Endothelial cell of umbilical vein (primary cell): ENCODE measurements around the gene TSGA10IP. TPM values are rescaled to one million over a fixed set of nuclear protein-coding genes. Genes with fewer than 3 reads are reported as not detected.

Source experiments
- BruUV-seq: library from RNA; stranded (reverse); fragments of 400-500 nt; replicated peaks from 2 replicates; lab custom pipeline; 2021; lab: Mats Ljungman, UMichigan
- CTCF ChIA-PET: fragments of 300-600, 350-600 bp; sonication (Branson Sonifier 250); formaldehyde crosslinking; loops from one replicate; lab custom pipeline; 2021; ENCODE audit warnings: antibody characterized with exemption, inconsistent platforms; lab: Charles Lee
- POLR2A ChIA-PET: fragments of 300-600, 350-600 bp; sonication (Branson Sonifier 250); formaldehyde crosslinking; loops from one replicate; lab custom pipeline; 2021; ENCODE audit warnings: antibody characterized with exemption, inconsistent platforms; lab: Charles Lee
- DNase-seq: peaks from one replicate; pipeline ENCODE4 v3.0.0-alpha.2; 2011; ENCODE audit warnings: low read depth, low spot score
- FAIRE-seq: peaks from 2 replicates; lab custom pipeline; 2011; peaks lifted over from hg19 to GRCh38; lab: Jason Lieb, UNC
- H2AFZ ChIP-seq: 2 replicates; pipeline ENCODE4 v1.6.0; 2012; ENCODE audit warnings: low read depth, low read length, control low read depth, inconsistent platforms
- H3K27ac ChIP-seq: 2 replicates; pipeline ENCODE4 v1.5.1; 2011; ENCODE audit warnings: low read depth, mild to moderate bottlenecking, control low read depth, low read length, moderate library complexity; ENCODE audit not compliant: insufficient read depth
- H3K27me3 ChIP-seq, 2 experiments: 2 replicates each; pipeline versions ENCODE4 v1.6.0 to v1.6.1; 2011; ENCODE audit warnings: low read length in 2 of 2, mixed read lengths in 1 of 2; ENCODE audit not compliant: control insufficient read depth in 2 of 2, insufficient read depth in 2 of 2
- H3K36me3 ChIP-seq, 2 experiments: 2 replicates in 1 of 2; 3 replicates in 1 of 2; pipeline ENCODE4 v1.5.1; 2011; ENCODE audit warnings: low read length in 2 of 2, mild to moderate bottlenecking in 1 of 2, moderate library complexity in 1 of 2; ENCODE audit not compliant: control insufficient read depth in 2 of 2, insufficient read depth in 2 of 2; ENCODE audit errors: extremely low read depth in 1 of 2
- H3K4me1 ChIP-seq: 3 replicates; pipeline ENCODE4 v1.5.1; 2011; ENCODE audit warnings: mild to moderate bottlenecking, low read length; ENCODE audit not compliant: control insufficient read depth, insufficient read depth; ENCODE audit errors: extremely low read depth
- H3K4me2 ChIP-seq: 2 replicates; pipeline ENCODE4 v1.6.1; 2011; ENCODE audit warnings: low read length, control low read depth, mixed read lengths; ENCODE audit not compliant: insufficient read depth
- H3K4me3 ChIP-seq, 3 experiments: fragments of 200-600 bp in 1 of 3; sonication (generic), shearing (Covaris generic) in 1 of 3; replicated peaks in 1 of 3; 2 replicates each; pipeline ENCODE4 v1.5.1; 2011 to 2016; ENCODE audit warnings: control low read depth in 3 of 3, low read length in 3 of 3, mild to moderate bottlenecking in 2 of 3, inconsistent platforms in 1 of 3, low read depth in 1 of 3, moderate library complexity in 1 of 3; ENCODE audit not compliant: insufficient read depth in 1 of 3
- H3K79me2 ChIP-seq: 2 replicates; pipeline ENCODE4 v1.6.0; 2012; ENCODE audit warnings: low read length, inconsistent platforms; ENCODE audit not compliant: control insufficient read depth, insufficient read depth
- H3K9ac ChIP-seq: replicated peaks from 2 replicates; pipeline ENCODE3; 2011; ENCODE audit warnings: low read length, control low read depth; ENCODE audit not compliant: insufficient read depth; ENCODE audit errors: extremely low read depth
- H3K9me1 ChIP-seq: replicated peaks from 3 replicates; pipeline ENCODE4 v1.6.0; 2011; ENCODE audit warnings: mild to moderate bottlenecking, low read length; ENCODE audit not compliant: control insufficient read depth, insufficient read depth; ENCODE audit errors: extremely low read depth
- H3K9me3 ChIP-seq: replicated peaks from 2 replicates; pipeline ENCODE4 v1.5.1; 2012; ENCODE audit warnings: low read length, inconsistent platforms; ENCODE audit not compliant: control insufficient read depth, insufficient read depth
- H4K20me1 ChIP-seq: replicated peaks from 2 replicates; pipeline ENCODE3; 2011; ENCODE audit warnings: mild to moderate bottlenecking, low read length; ENCODE audit not compliant: control insufficient read depth, insufficient read depth; ENCODE audit errors: extremely low read depth
- EZH2 ChIP-seq: IDR thresholded peaks from 2 replicates; pipeline ENCODE4 v1.6.1; 2012; ENCODE audit warnings: borderline replicate concordance, low read depth, mild to moderate bottlenecking, moderate library complexity, low read length, inconsistent platforms; ENCODE audit not compliant: severe bottlenecking
- FOS ChIP-seq: IDR thresholded peaks from 2 replicates; pipeline ENCODE4 v1.6.1; 2011; ENCODE audit warnings: mild to moderate bottlenecking, low read length, moderate library complexity, borderline replicate concordance; ENCODE audit not compliant: insufficient read depth
- JUN ChIP-seq: IDR thresholded peaks from 2 replicates; pipeline ENCODE4 v1.6.1; 2011; ENCODE audit warnings: borderline replicate concordance, low read depth; ENCODE audit not compliant: insufficient read length, insufficient read depth
- MYC ChIP-seq: IDR thresholded peaks from one replicate; pipeline ENCODE4 v1.6.1; 2011; ENCODE audit warnings: mild to moderate bottlenecking, low read depth, low read length
- dilution Hi-C: fragments of 300-500 bp; cut with MboI; formaldehyde crosslinking; loops from one replicate; pipeline ENCODE4 v1.15.0; 2019; ENCODE audit warnings: low sequenced_read_pairs; ENCODE audit not compliant: extremely low pct_ligation_motif_present
- intact Hi-C: fragments of 100-400 bp; cut with micrococcal nuclease; formaldehyde crosslinking; loops from one replicate; pipeline ENCODE4 v1.10.0; 2022
- polyA plus RNA-seq, 4 experiments: library from polyadenylated mRNA; depleted of rRNA in 3 of 4; stranded (reverse) in 3 of 4; unstranded in 1 of 4; fragments of >200 nt; gene quantifications; 2 replicates each; pipeline versions ENCODE4 v1.2.1 to v1.2.3, GENCODE V29; 2011 to 2012; ENCODE audit warnings: missing spikeins in 1 of 4
- total RNA-seq: library from RNA; stranded (reverse); gene quantifications from 2 replicates; pipeline ENCODE4 v1.2.3, GENCODE V29; 2021
- TF ChIP-seq, protein P1 (sequence below): IDR thresholded peaks from 2 replicates; pipeline ENCODE4 v1.6.1; 2011; ENCODE audit not compliant: insufficient read depth, insufficient read length
- TF ChIP-seq, protein P2 (sequence below), 2 donors: IDR thresholded peaks; 1 replicate in 1 of 2; 2 replicates in 1 of 2; pipeline ENCODE4 v1.5.1; 2011; ENCODE audit warnings: low read length in 2 of 2, mild to moderate bottlenecking in 2 of 2, moderate library complexity in 2 of 2, control low read depth in 1 of 2, inconsistent platforms in 1 of 2, low read depth in 1 of 2; ENCODE audit not compliant: insufficient read depth in 1 of 2; ENCODE audit errors: extremely low read depth in 1 of 2

TSGA10IP gene
- total and polyA plus RNA-seq, 2 donors (not counting 3 experiments of a cell fraction or from before 2014, with no cell fraction given): not detected

DNA sequence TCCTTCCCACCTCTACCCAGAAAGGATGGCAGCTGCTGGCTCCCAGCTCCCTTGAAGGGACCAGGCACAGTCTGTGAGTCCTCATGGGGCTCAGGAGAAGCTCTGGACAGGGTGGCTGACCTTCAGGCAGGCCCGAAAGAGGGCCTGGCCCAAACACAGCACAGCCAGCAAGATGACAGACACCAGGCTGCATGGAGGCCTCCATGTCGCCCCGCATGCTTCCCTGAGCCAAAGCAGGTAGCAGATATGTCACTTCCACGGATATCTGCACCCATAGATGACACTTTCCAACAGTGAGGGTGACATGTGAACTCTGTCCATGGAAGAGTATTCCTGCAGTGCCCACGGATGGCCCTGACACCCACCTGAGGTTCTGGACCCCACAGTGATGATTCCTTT is 38.3 kb downstream of the TSGA10IP start:
- POLR2A ChIA-PET: interaction anchor here (0.9 kb wide), 1 partner anchor 95 kb away, joined by 4 read pairs; the partner anchor contains the start of gene FIBP
- no peak for FAIRE-seq
- H3K27ac ChIP-seq: no peak overlapping the region
- dilution Hi-C loops (no loop called here), intact Hi-C loops (no loop called here)
- no peaks in the 10 kb centered on the region for H3K4me1 ChIP-seq
- H3K79me2 ChIP-seq: no peaks in the 10 kb centered on the region
- CTCF ChIA-PET: interaction anchor here (1.0 to 4.7 kb wide), 4 partner anchors 12 to 204 kb away, joined by 3 to 33 read pairs (median 10); partner anchors contain the start of gene FIBP
- H3K4me3 ChIP-seq: no peak overlapping the region
- TF ChIP-seq JUN: no peak
- TF ChIP-seq, protein P1, sequence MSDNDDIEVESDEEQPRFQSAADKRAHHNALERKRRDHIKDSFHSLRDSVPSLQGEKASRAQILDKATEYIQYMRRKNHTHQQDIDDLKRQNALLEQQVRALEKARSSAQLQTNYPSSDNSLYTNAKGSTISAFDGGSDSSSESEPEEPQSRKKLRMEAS: no peak
- TF ChIP-seq FOS: no peak
- TF ChIP-seq, protein P2, sequence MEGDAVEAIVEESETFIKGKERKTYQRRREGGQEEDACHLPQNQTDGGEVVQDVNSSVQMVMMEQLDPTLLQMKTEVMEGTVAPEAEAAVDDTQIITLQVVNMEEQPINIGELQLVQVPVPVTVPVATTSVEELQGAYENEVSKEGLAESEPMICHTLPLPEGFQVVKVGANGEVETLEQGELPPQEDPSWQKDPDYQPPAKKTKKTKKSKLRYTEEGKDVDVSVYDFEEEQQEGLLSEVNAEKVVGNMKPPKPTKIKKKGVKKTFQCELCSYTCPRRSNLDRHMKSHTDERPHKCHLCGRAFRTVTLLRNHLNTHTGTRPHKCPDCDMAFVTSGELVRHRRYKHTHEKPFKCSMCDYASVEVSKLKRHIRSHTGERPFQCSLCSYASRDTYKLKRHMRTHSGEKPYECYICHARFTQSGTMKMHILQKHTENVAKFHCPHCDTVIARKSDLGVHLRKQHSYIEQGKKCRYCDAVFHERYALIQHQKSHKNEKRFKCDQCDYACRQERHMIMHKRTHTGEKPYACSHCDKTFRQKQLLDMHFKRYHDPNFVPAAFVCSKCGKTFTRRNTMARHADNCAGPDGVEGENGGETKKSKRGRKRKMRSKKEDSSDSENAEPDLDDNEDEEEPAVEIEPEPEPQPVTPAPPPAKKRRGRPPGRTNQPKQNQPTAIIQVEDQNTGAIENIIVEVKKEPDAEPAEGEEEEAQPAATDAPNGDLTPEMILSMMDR (IDR thresholded peaks at IDR 0.05; ENCODE audit: extremely low read depth in 1 of 2, insufficient read depth in 1 of 2, low read depth in 1 of 2, low read length in 2 of 2): no peak
- TF ChIP-seq EZH2: no peak
- TF ChIP-seq MYC: no peak
- no peaks in the 10 kb centered on the region for H3K9me3 ChIP-seq
- no peak for DNase-seq
- no peaks in the 10 kb centered on the region for H3K9me1 ChIP-seq
- peaks cover 0 to 11% of the 10 kb centered on the region in 2 experiments for H3K36me3 ChIP-seq
- H3K27me3 ChIP-seq: no peaks in the 10 kb centered on the region
- no peak overlapping the region for H3K9ac ChIP-seq
- no peaks in the 10 kb centered on the region for H4K20me1 ChIP-seq
- H2AFZ ChIP-seq: no peak overlapping the region
- no TSS peak for BruUV-seq
- H3K4me2 ChIP-seq: no peak overlapping the region
